ENCODE results near the gene ALOX5AP.
A peak's percentile ranks its signal among the peaks of the same experiment; 100 is the strongest.

The ALOX5AP gene

DNA sequence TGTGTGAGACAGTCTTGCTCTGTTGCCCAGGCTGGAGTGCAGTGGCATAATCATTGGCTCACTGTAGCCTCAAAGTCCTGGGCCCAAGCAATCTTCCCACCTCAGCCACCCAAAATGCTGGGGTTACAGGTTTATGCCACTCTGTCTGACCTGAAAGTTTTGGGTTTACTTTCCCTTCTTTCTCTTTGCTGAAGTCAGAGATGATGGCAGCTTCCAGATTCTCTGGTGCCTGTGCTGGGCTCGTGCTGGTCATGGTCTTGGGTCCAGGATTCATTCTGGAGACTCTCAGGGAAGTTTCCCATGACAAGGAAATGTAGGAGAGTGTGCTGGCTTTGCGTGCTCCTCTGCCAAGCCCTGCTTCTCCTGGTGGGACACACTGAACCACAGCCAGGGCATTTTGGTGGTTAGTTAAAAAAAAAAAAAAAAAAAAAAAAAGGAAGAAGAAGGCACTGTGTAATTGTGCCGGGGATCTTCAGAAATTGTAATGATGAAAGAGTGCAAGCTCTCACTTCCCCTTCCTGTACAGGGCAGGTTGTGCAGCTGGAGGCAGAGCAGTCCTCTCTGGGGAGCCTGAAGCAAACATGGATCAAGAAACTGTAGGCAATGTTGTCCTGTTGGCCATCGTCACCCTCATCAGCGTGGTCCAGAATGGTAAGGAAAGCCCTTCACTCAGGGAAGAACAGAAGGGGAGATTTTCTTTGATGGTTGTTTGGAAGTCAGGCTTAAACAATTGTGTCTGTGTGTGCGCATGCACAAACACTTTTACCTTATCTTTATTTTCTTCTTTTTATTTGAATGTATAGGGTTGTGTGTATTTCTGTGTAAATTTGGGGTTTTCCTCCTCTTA, at the start of gene ALOX5AP:
TSS of gene ALOX5AP (plus strand) at position 519 of the 847 bp plus-strand sequence. CDS start at position 582, 63 bp downstream.
- H3K27ac ChIP-seq = no peak within 1 kb of the TSS
- in situ Hi-C loops (cut with HindIII; ENCODE audit: low pct_ligation_motif_present, low sequenced_read_pairs) = no loop called here
- no peak within 1 kb of the TSS for H3K4me3 ChIP-seq (ENCODE audit: low read depth, low read length)
- TF ChIP-seq, protein P1, sequence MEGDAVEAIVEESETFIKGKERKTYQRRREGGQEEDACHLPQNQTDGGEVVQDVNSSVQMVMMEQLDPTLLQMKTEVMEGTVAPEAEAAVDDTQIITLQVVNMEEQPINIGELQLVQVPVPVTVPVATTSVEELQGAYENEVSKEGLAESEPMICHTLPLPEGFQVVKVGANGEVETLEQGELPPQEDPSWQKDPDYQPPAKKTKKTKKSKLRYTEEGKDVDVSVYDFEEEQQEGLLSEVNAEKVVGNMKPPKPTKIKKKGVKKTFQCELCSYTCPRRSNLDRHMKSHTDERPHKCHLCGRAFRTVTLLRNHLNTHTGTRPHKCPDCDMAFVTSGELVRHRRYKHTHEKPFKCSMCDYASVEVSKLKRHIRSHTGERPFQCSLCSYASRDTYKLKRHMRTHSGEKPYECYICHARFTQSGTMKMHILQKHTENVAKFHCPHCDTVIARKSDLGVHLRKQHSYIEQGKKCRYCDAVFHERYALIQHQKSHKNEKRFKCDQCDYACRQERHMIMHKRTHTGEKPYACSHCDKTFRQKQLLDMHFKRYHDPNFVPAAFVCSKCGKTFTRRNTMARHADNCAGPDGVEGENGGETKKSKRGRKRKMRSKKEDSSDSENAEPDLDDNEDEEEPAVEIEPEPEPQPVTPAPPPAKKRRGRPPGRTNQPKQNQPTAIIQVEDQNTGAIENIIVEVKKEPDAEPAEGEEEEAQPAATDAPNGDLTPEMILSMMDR (IDR thresholded peaks at IDR 0.05; ENCODE audit: low read depth, low read length, missing control alignments) = no peak
- DNase-seq = no peak
- no peaks in the 10 kb centered on the region for H3K36me3 ChIP-seq (replicated peaks)
- H3K27me3 ChIP-seq (replicated peaks) = no peaks in the 10 kb centered on the region

DNA sequence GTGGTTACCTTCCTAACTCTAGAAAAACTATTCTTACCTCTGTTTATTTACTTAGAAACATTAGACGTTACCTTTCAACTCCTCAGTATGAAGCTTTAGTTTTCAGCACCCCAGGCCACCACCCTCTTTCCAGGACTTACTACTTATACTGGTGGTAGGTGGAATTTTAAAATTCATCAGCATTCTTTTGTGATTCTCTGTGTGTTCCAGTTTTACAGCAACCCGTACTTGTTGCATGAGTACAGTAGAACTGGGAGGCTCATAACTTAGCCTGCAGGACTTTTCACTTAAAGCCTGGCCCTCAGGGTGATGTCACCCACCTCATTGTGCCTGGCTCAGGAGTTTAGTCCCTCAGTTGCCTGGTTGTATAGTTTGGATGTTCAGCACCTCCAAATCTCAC, 49.4 kb upstream of the ALOX5AP start:
- H3K27ac ChIP-seq = no peak overlapping the region
- TF ChIP-seq, protein P1 (IDR thresholded peaks at IDR 0.05; ENCODE audit: low read depth, low read length, missing control alignments) = no peak
- in situ Hi-C loops (cut with HindIII; ENCODE audit: low pct_ligation_motif_present, low sequenced_read_pairs) = no loop called here
- no peaks in the 10 kb centered on the region for H3K27me3 ChIP-seq (replicated peaks)
- H3K36me3 ChIP-seq (replicated peaks) = no peaks in the 10 kb centered on the region
- no peak overlapping the region for H3K4me3 ChIP-seq (ENCODE audit: low read depth, low read length)
- no peak for DNase-seq

DNA sequence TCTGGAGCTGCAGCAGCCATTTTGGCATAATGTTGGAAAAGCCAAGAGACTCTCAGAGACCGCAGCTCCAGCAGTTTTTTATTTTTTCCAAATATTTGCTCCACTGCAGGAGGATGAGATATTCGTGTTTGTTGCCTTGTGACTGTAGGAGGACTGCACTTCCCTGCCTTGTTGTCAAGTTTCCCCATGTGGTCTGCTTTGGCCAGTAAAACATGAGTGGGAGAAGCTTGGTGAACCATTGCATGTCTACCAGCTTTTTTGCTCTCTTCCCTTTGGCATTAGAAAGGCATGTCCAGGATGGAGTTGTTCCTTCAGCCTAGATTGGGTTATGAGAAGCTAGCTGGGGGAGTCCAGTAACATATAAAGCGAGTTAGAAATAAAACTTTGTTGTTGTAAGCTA, 47.7 kb upstream of the ALOX5AP start:
- TF ChIP-seq, protein P1 (IDR thresholded peaks at IDR 0.05; ENCODE audit: low read depth, low read length, missing control alignments) = no peak
- Histone ChIP-seq H3K27me3 (replicated peaks) (no peaks in the 10 kb centered on the region), H3K27ac (no peak overlapping the region), H3K36me3 (replicated peaks) (no peaks in the 10 kb centered on the region), H3K4me3 (ENCODE audit: low read depth, low read length) (no peak overlapping the region)
- in situ Hi-C loops (cut with HindIII; ENCODE audit: low pct_ligation_motif_present, low sequenced_read_pairs) = no loop called here
- DNase-seq = no peak

DNA sequence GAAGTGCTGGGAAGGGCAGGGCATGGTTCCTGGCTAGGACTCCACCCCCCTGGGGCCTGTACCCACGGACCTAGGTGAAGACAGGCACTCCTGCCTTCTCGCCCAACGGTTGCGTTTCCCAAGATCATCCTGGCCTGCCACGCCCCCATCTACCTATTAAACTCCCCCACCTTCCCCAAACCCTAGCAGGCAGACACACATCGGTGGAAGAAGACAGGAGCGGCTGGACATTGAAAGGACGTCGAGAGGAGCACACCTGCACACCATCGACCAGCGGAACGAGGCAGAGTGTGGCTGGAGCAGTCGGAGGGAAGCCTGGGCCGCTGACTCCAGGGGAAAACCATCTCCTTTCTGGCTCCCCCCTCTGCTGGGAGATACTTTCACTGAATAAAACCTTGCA, 45.6 kb upstream of the ALOX5AP start:
- Histone ChIP-seq H3K36me3 (replicated peaks) (no peaks in the 10 kb centered on the region), H3K4me3 (ENCODE audit: low read depth, low read length) (no peak overlapping the region), H3K27me3 (replicated peaks) (no peaks in the 10 kb centered on the region), H3K27ac (no peak overlapping the region)
- in situ Hi-C loops (cut with HindIII; ENCODE audit: low pct_ligation_motif_present, low sequenced_read_pairs) = no loop called here
- DNase-seq = no peak
- TF ChIP-seq, protein P1 (IDR thresholded peaks at IDR 0.05; ENCODE audit: low read depth, low read length, missing control alignments) = no peak

DNA sequence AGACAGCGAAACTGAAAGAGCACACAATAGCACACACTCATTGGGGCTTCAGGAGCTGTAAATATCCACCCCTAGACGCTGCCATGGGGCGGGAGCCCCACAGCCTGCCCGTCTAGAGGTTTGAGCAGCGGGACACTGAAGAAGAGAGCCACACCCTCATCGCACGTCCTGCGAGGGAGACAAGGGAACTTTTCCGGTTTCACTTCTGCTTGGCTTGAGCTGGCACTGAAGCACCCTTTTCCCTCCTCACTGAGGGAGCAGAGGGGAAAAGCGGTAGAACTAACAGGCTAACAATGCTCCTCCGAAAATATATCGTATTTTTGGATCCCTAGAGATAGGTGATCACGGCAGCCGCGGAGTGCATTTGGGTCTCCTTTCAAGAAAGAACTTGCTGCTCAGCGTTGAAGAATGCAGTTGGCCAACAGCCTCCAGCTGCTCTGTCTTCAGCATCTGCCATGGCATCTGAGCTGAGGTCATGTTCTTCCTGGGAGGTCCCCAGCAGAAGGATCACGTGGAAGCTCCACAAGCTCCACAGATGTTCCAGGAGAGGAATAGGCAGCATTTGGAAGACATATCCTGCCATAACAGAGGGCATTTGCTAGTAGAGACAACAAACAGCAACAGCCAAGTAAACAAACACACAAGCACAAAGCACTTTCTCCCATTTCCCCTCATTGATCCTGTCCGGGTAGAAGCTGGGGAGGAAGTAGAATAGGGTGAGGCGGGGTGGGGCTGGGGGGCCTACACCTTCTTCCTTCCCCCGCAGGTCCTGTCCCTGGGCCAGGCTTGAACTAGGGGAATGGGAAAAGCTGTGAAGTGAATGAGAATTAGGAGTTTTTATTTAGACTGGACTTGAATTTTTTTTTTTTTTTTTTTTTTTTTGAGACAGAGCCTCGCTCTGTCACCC, 44.8 kb upstream of the ALOX5AP start:
- H3K36me3 ChIP-seq (replicated peaks) = no peaks in the 10 kb centered on the region
- H3K27ac ChIP-seq = peak overlapping the region; percentile 64
- no peaks in the 10 kb centered on the region for H3K27me3 ChIP-seq (replicated peaks)
- in situ Hi-C loops (cut with HindIII; ENCODE audit: low pct_ligation_motif_present, low sequenced_read_pairs) = no loop called here
- TF ChIP-seq, protein P1 (IDR thresholded peaks at IDR 0.05; ENCODE audit: low read depth, low read length, missing control alignments) = no peak
- peak; percentile 92 for DNase-seq
- H3K4me3 ChIP-seq (ENCODE audit: low read depth, low read length) = peak overlapping the region; percentile 40

All from brain microvascular endothelial cell (primary cell).